Panc1 (cell line): ENCODE results near the gene PCK2. TPM values are rescaled to one million over a fixed set of nuclear protein-coding genes. Genes with fewer than 3 reads are reported as not detected.

Experiments used
- microRNA-seq: library from miRNA; unstranded; fragments of <30 nt; microRNA quantifications from one replicate; pipeline ENCODE4 v1.1.0, GENCODE V29; 2020; ENCODE audit not compliant: unreplicated experiment
- total RNA-seq: library from RNA; stranded (reverse); gene quantifications from one replicate; pipeline ENCODE4 v1.2.1, GENCODE V29; 2021; ENCODE audit not compliant: unreplicated experiment

The PCK2 gene
- total RNA-seq, 1 experiment from 2014 or later, result 24.5 TPM

Small RNAs within 50 kb of the gene (microRNA-seq; reads per million reads assigned to microRNA genes)
- gene MIR7703, result not detected

Other genes with a start within 250 kb of the PCK2 start
- gene DHRS4, start 140.5 kb upstream of the PCK2 start, total RNA-seq, result 13.5 TPM
- gene DHRS4L2, start 105.4 kb upstream of the PCK2 start, total RNA-seq, result 8.0 TPM
- gene CARMIL3, start 42.3 kb upstream of the PCK2 start, total RNA-seq, result 0.15 TPM
- gene CPNE6, start 22.7 kb upstream of the PCK2 start, total RNA-seq, result not detected
- gene DCAF11, start 20.5 kb downstream of the PCK2 start, total RNA-seq, result 37.4 TPM
- gene NRL, start 20.6 kb downstream of the PCK2 start, total RNA-seq, result 1.4 TPM
- 0.46 TPM for gene FITM1, start 36.3 kb downstream of the PCK2 start, total RNA-seq
- 130 TPM for gene PSME1, start 41.9 kb downstream of the PCK2 start, total RNA-seq
- 42.5 TPM for gene EMC9, start 47.3 kb downstream of the PCK2 start, total RNA-seq
- 188 TPM for gene PSME2, start 52.3 kb downstream of the PCK2 start, total RNA-seq
- 48.6 TPM for gene RNF31, start 53.2 kb downstream of the PCK2 start, total RNA-seq
- 24.5 TPM for gene IRF9, start 67.0 kb downstream of the PCK2 start, total RNA-seq
- gene REC8, start 77.8 kb downstream of the PCK2 start, total RNA-seq, result 9.8 TPM
- 103 TPM for gene IPO4, start 94.5 kb downstream of the PCK2 start, total RNA-seq
- 44.7 TPM for gene TM9SF1, start 101.1 kb downstream of the PCK2 start, total RNA-seq
- not detected for gene TSSK4, start 111.4 kb downstream of the PCK2 start, total RNA-seq
- 42.4 TPM for gene CHMP4A, start 119.2 kb downstream of the PCK2 start, total RNA-seq
- 8.9 TPM for gene MDP1, start 121.8 kb downstream of the PCK2 start, total RNA-seq
- 155 TPM for gene NEDD8, start 138.1 kb downstream of the PCK2 start, total RNA-seq
- gene GMPR2, start 138.6 kb downstream of the PCK2 start, total RNA-seq, result 45.9 TPM
- gene TINF2, start 148.3 kb downstream of the PCK2 start, total RNA-seq, result 53.8 TPM
- 2.3 TPM for gene TGM1, start 168.9 kb downstream of the PCK2 start, total RNA-seq
- 30.9 TPM for gene RABGGTA, start 177.3 kb downstream of the PCK2 start, total RNA-seq
- 8.9 TPM for gene DHRS1, start 205.5 kb downstream of the PCK2 start, total RNA-seq
- 25.3 TPM for gene NOP9, start 205.5 kb downstream of the PCK2 start, total RNA-seq
- 0.18 TPM for gene CIDEB, start 213.7 kb downstream of the PCK2 start, total RNA-seq
- gene LTB4R2, start 215.8 kb downstream of the PCK2 start, total RNA-seq, result 6.9 TPM
- 4.8 TPM for gene LTB4R, start 217.2 kb downstream of the PCK2 start, total RNA-seq
- 0.21 TPM for gene ADCY4, start 240.8 kb downstream of the PCK2 start, total RNA-seq
- not detected for gene RIPK3, start 245.7 kb downstream of the PCK2 start, total RNA-seq